Trophoblast cell (in vitro differentiated cells and primary cell): ENCODE measurements around the gene PIK3R1.
A peak's percentile ranks its signal among the peaks of the same experiment; 100 is the strongest.

Experiments
- DNase-seq, 2 donors: peaks; one replicate each; pipeline ENCODE4 v3.0.0-alpha.2; 2016
- H2AFZ ChIP-seq: 2 replicates; pipeline ENCODE4 v1.6.1; 2013; ENCODE audit warnings: low read length, moderate library complexity, mild to moderate bottlenecking; ENCODE audit not compliant: insufficient read depth, poor library complexity
- H2AK5ac ChIP-seq: 2 replicates; pipeline ENCODE4 v1.6.1; 2013; ENCODE audit warnings: mild to moderate bottlenecking, low read length
- H2BK120ac ChIP-seq: 2 replicates; pipeline ENCODE4 v1.6.1; 2013; ENCODE audit warnings: low read length, mild to moderate bottlenecking, moderate library complexity; ENCODE audit not compliant: insufficient read depth, poor library complexity
- H2BK12ac ChIP-seq: 2 replicates; pipeline ENCODE4 v1.6.1; 2013; ENCODE audit warnings: mild to moderate bottlenecking, low read length, moderate library complexity
- H2BK5ac ChIP-seq: 2 replicates; pipeline ENCODE4 v1.6.1; 2013; ENCODE audit warnings: low read length, low read depth, moderate library complexity, mild to moderate bottlenecking; ENCODE audit not compliant: poor library complexity
- H3K14ac ChIP-seq: 2 replicates; pipeline ENCODE4 v1.6.1; 2013; ENCODE audit warnings: mild to moderate bottlenecking, low read length
- H3K18ac ChIP-seq: 2 replicates; pipeline ENCODE4 v1.6.1; 2013; ENCODE audit warnings: mild to moderate bottlenecking, low read length
- H3K23ac ChIP-seq: 2 replicates; pipeline ENCODE4 v1.6.1; 2013; ENCODE audit warnings: low read length
- H3K27ac ChIP-seq: 2 replicates; pipeline ENCODE4 v1.5.1; 2013; ENCODE audit warnings: low read depth, mild to moderate bottlenecking, inconsistent platforms, low read length, moderate library complexity
- H3K27me3 ChIP-seq: 2 replicates; pipeline ENCODE4 v1.6.1; 2013; ENCODE audit warnings: inconsistent platforms, mild to moderate bottlenecking, low read length, moderate library complexity; ENCODE audit not compliant: insufficient read depth
- H3K36me3 ChIP-seq, 2 experiments: 1 replicate in 1 of 2; 2 replicates in 1 of 2; pipeline ENCODE4 v1.6.1; 2013; ENCODE audit warnings: low read length in 2 of 2, mild to moderate bottlenecking in 2 of 2, moderate library complexity in 1 of 2; ENCODE audit not compliant: insufficient read depth in 2 of 2, control insufficient read depth in 1 of 2
- H3K4ac ChIP-seq: 2 replicates; pipeline ENCODE4 v1.6.1; 2013; ENCODE audit warnings: low read depth, mild to moderate bottlenecking, low read length, moderate library complexity
- H3K4me1 ChIP-seq, 2 experiments: 1 replicate in 1 of 2; 2 replicates in 1 of 2; pipeline ENCODE4 v1.6.1; 2013; ENCODE audit warnings: low read length in 2 of 2, mild to moderate bottlenecking in 2 of 2, moderate library complexity in 1 of 2; ENCODE audit not compliant: insufficient read depth in 2 of 2, control insufficient read depth in 1 of 2
- H3K4me2 ChIP-seq: 2 replicates; pipeline ENCODE4 v1.6.1; 2013; ENCODE audit warnings: inconsistent platforms, mild to moderate bottlenecking, low read length, moderate library complexity
- H3K4me3 ChIP-seq: 2 replicates; pipeline ENCODE4 v1.5.1; 2013; ENCODE audit warnings: mild to moderate bottlenecking, low read depth, low read length, inconsistent platforms
- H3K79me1 ChIP-seq: one replicate; pipeline ENCODE4 v1.6.1; 2013; ENCODE audit warnings: low read length
- H3K79me2 ChIP-seq: 2 replicates; pipeline ENCODE4 v1.6.1; 2013; ENCODE audit warnings: low read length, mild to moderate bottlenecking; ENCODE audit not compliant: control insufficient read depth, insufficient read depth, poor library complexity
- H3K9ac ChIP-seq: 2 replicates; pipeline ENCODE4 v1.6.1; 2013; ENCODE audit warnings: mild to moderate bottlenecking, low read length
- H3K9me3 ChIP-seq: 2 replicates; pipeline ENCODE4 v1.6.1; 2013; ENCODE audit warnings: low read depth, mild to moderate bottlenecking, control low read depth, inconsistent platforms, low read length; ENCODE audit not compliant: insufficient read depth
- H4K12ac ChIP-seq: 2 replicates; pipeline ENCODE4 v1.6.1; 2013; ENCODE audit warnings: low read depth, mild to moderate bottlenecking, low read length, moderate library complexity
- H4K8ac ChIP-seq: 2 replicates; pipeline ENCODE4 v1.6.1; 2013; ENCODE audit warnings: low read depth, mild to moderate bottlenecking, low read length, moderate library complexity
- H4K91ac ChIP-seq: one replicate; pipeline ENCODE4 v1.6.1; 2013; ENCODE audit warnings: low read depth, mild to moderate bottlenecking, low read length, moderate library complexity
- WGBS: extraction: QIAGEN DNeasy Blood & Tissue Kit; methylation state at CpG from one replicate; pipeline ENCODE4 v1.1.7; 2013; ENCODE audit warnings: missing lambda C conversion rate; ENCODE audit not compliant: insufficient read length, insufficient coverage; ENCODE audit errors: extremely low coverage; 5-methylcytosine and 5-hydroxymethylcytosine counted together

Gene PIK3R1

GRCh38 chr5:68277431-68277830, 61.9 kb downstream of the PIK3R1 start:
- peaks cover 1% of the 10 kb centered on the region for H3K79me2 ChIP-seq
- no peak overlapping the region for H3K18ac ChIP-seq
- H3K79me1 ChIP-seq = peaks cover 4% of the 10 kb centered on the region
- H3K14ac ChIP-seq = no peak overlapping the region
- no peak overlapping the region for H2BK5ac ChIP-seq
- H3K4me3 ChIP-seq = no peak overlapping the region
- WGBS = no CpG with 5 or more reads among the region's 5 CpGs
- no peak overlapping the region for H3K27ac ChIP-seq
- H3K36me3 ChIP-seq = peaks cover 9 to 31% of the 10 kb centered on the region in 2 experiments
- no peak overlapping the region for H4K8ac ChIP-seq
- H3K4me2 ChIP-seq = no peak overlapping the region
- H4K91ac ChIP-seq = no peak overlapping the region
- no peaks in the 10 kb centered on the region for H3K9me3 ChIP-seq
- H4K12ac ChIP-seq = no peak overlapping the region
- DNase-seq = peak; percentile 37 to 66
- H3K27me3 ChIP-seq = no peaks in the 10 kb centered on the region
- no peak overlapping the region for H3K9ac ChIP-seq
- no peak overlapping the region for H2BK120ac ChIP-seq
- H3K4me1 ChIP-seq = peaks cover 3 to 6% of the 10 kb centered on the region in 2 experiments
- no peak overlapping the region for H2AFZ ChIP-seq
- no peak overlapping the region for H2BK12ac ChIP-seq
- H2AK5ac ChIP-seq = no peak overlapping the region
- H3K23ac ChIP-seq = no peak overlapping the region
- no peak overlapping the region for H3K4ac ChIP-seq

DNA sequence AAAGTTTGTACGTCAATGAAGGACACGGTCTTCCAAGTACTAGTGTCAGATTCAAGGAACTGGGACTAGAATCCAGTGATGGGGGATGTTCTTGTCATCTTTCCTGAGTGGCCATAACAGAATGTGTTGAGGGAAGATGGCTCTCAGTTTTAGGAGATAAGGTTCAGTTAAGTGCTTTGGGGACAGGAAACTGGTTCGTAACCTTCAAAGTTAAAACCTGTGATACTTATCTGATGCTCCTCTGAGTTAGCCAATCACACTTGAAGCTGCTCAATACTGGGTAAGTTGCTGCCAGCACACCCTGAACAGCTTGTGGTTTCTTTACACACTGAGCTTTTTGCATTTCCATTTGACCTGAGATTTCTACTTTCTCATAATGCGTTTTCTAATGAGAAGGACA, 64.4 kb downstream of the PIK3R1 start:
- WGBS = no CpG with 5 or more reads among the region's 4 CpGs

DNA sequence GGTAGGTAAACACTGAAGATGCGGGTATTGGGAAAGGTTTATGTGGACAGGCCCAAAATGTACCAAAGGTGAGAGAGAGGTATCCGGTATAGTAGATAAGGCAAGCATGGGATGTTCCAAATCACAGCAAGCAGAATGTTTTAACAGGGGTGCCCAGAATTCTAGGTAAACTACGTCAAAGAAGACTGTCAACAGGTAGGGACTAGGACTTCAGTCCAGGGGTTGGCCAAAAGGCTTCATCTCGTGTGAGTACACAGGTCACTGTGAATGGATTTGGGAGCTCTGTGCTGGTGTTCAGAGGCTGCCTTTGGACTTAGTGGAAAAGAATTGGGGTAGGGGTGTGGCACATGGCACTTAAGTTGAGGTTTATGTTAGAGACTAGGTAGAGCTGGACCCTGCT, 66.4 kb downstream of the PIK3R1 start:
- Histone ChIP-seq H3K23ac (no peak overlapping the region), H4K12ac (no peak overlapping the region), H3K36me3 (peaks cover 13 to 36% of the 10 kb centered on the region in 2 experiments), H3K79me1 (no peaks in the 10 kb centered on the region), H4K91ac (no peak overlapping the region), H2AFZ (no peak overlapping the region), H2AK5ac (no peak overlapping the region), H4K8ac (no peak overlapping the region), H3K27me3 (no peaks in the 10 kb centered on the region), H3K4me1 (no peaks in the 10 kb centered on the region), H3K27ac (no peak overlapping the region), H2BK12ac (no peak overlapping the region), H2BK5ac (no peak overlapping the region), H3K4me2 (no peak overlapping the region), H3K18ac (no peak overlapping the region), H3K4ac (no peak overlapping the region), H3K14ac (no peak overlapping the region), H3K9ac (no peak overlapping the region), H3K79me2 (no peaks in the 10 kb centered on the region), H3K9me3 (no peaks in the 10 kb centered on the region), H3K4me3 (no peak overlapping the region), H2BK120ac (no peak overlapping the region)
- DNase-seq = peak in 1 of 2 donors; percentile 10
- no CpG with 5 or more reads among the region's 4 CpGs for WGBS

More for the DNA sequence above, 64.4 kb downstream of the PIK3R1 start:
- Histone ChIP-seq H3K9ac (no peak overlapping the region), H3K23ac (no peak overlapping the region), H3K4me1 (peaks cover 0 to 2% of the 10 kb centered on the region in 2 experiments), H3K9me3 (no peaks in the 10 kb centered on the region), H3K18ac (no peak overlapping the region), H3K14ac (no peak overlapping the region), H3K4ac (no peak overlapping the region), H3K27ac (no peak overlapping the region), H2BK5ac (no peak overlapping the region), H3K4me2 (no peak overlapping the region), H3K4me3 (no peak overlapping the region), H3K79me2 (no peaks in the 10 kb centered on the region), H3K79me1 (no peaks in the 10 kb centered on the region), H4K91ac (no peak overlapping the region), H2AK5ac (no peak overlapping the region), H4K12ac (no peak overlapping the region), H2BK12ac (no peak overlapping the region), H2AFZ (no peak overlapping the region), H3K27me3 (no peaks in the 10 kb centered on the region), H2BK120ac (no peak overlapping the region), H4K8ac (no peak overlapping the region), H3K36me3 (peaks cover 14 to 43% of the 10 kb centered on the region in 2 experiments)
- no peak for DNase-seq

DNA sequence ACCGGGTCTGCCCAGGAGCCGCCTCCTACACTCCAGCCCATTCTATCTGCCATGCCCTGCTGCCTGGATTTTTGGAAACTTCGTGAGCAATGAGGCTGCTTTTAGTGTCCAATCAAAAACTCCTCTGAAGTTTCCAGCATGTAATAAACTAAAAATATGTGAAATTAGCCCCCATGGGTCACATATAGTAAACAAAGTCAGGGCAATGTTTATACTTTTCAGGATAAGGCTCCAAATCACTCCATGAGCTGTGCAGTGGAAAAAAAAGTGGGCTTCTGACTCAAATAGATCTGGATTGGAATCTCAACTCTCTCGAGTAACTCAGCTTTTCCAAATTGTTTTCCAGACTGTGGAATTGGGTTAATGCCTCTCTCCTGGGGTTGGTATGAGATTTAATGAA, 68.2 kb downstream of the PIK3R1 start:
- Histone ChIP-seq H3K4ac (no peak overlapping the region), H3K9me3 (no peaks in the 10 kb centered on the region), H3K4me2 (no peak overlapping the region), H2BK120ac (no peak overlapping the region), H2AK5ac (no peak overlapping the region), H3K9ac (no peak overlapping the region), H2BK5ac (no peak overlapping the region), H3K23ac (no peak overlapping the region), H4K8ac (no peak overlapping the region), H3K14ac (no peak overlapping the region), H2BK12ac (no peak overlapping the region), H3K27me3 (no peaks in the 10 kb centered on the region), H2AFZ (no peak overlapping the region), H4K91ac (no peak overlapping the region), H3K18ac (no peak overlapping the region), H3K36me3 (peaks cover 11 to 31% of the 10 kb centered on the region in 2 experiments), H3K79me2 (peaks cover 4% of the 10 kb centered on the region), H3K4me1 (peaks cover 0 to 4% of the 10 kb centered on the region in 2 experiments), H4K12ac (no peak overlapping the region), H3K79me1 (peaks cover 10% of the 10 kb centered on the region), H3K4me3 (no peak overlapping the region), H3K27ac (no peak overlapping the region)
- peak in 1 of 2 donors; percentile 52 for DNase-seq
- no CpG with 5 or more reads among the region's 4 CpGs for WGBS
